DND-41 (cell line): ENCODE results near the gene ACAP2.

Experiments
- ATAC-seq: fragments of 200-7000 bp; cut with Tn5 transposase; 3 replicates; pipeline ENCODE4 v1.9.1; 2021; ENCODE audit warnings: low read depth; ENCODE audit not compliant: insufficient read depth
- DNase-seq: peaks from one replicate; pipeline ENCODE4 v3.0.0-alpha.2; 2020
- H2AFZ ChIP-seq: 2 replicates; pipeline ENCODE4 v1.6.0; 2012; ENCODE audit warnings: low read depth, low read length
- H3K27ac ChIP-seq: 2 replicates; pipeline ENCODE4 v1.5.1; 2012; ENCODE audit warnings: low read length, inconsistent platforms
- H3K27me3 ChIP-seq: fragments of 200-600 bp; sonication (generic); 2 replicates; pipeline ENCODE4 v1.6.0; 2012; ENCODE audit warnings: low read length, mild to moderate bottlenecking, inconsistent platforms; ENCODE audit not compliant: insufficient read depth, poor library complexity
- H3K36me3 ChIP-seq: 2 replicates; pipeline ENCODE4 v1.5.1; 2012; ENCODE audit warnings: low read length, inconsistent platforms; ENCODE audit not compliant: insufficient read depth
- H3K4me1 ChIP-seq: 2 replicates; pipeline ENCODE4 v1.5.1; 2012; ENCODE audit warnings: mild to moderate bottlenecking, low read length; ENCODE audit not compliant: insufficient read depth
- H3K4me2 ChIP-seq: 2 replicates; pipeline ENCODE4 v1.6.0; 2012; ENCODE audit warnings: mild to moderate bottlenecking, moderate library complexity, low read length, inconsistent platforms; ENCODE audit not compliant: insufficient read depth
- H3K4me3 ChIP-seq, 2 experiments: fragments of 200-600 bp in 1 of 2; shearing (Covaris generic) in 1 of 2; 2 replicates each; pipeline ENCODE4 v1.5.1; 2012 to 2016; ENCODE audit warnings: inconsistent platforms in 2 of 2, low read length in 2 of 2, mild to moderate bottlenecking in 2 of 2, low read depth in 1 of 2, moderate library complexity in 1 of 2
- H3K79me2 ChIP-seq: 2 replicates; pipeline ENCODE4 v1.6.0; 2012; ENCODE audit warnings: low read length, inconsistent platforms; ENCODE audit not compliant: insufficient read depth
- H3K9ac ChIP-seq: 2 replicates; pipeline ENCODE4 v1.6.0; 2012; ENCODE audit warnings: low read depth, mild to moderate bottlenecking, inconsistent platforms, low read length, moderate library complexity
- H3K9me3 ChIP-seq: 2 replicates; pipeline ENCODE4 v1.5.1; 2012; ENCODE audit warnings: low read length, moderate library complexity, mild to moderate bottlenecking, inconsistent platforms; ENCODE audit not compliant: insufficient read depth, severe bottlenecking
- H4K20me1 ChIP-seq: 2 replicates; pipeline ENCODE4 v1.6.0; 2012; ENCODE audit warnings: low read length; ENCODE audit not compliant: insufficient read depth
- CTCF ChIP-seq: IDR thresholded peaks from 2 replicates; pipeline ENCODE4 v1.5.1; 2012; ENCODE audit warnings: borderline replicate concordance, low read length, moderate library complexity, mild to moderate bottlenecking; ENCODE audit not compliant: poor library complexity, severe bottlenecking; ENCODE audit errors: extremely low read depth
- EZH2 ChIP-seq: IDR thresholded peaks from 3 replicates; pipeline ENCODE4 v1.6.1; 2012; ENCODE audit warnings: borderline replicate concordance, low read depth, mild to moderate bottlenecking, moderate library complexity, low read length, inconsistent platforms; ENCODE audit not compliant: severe bottlenecking

Gene ACAP2

DNA sequence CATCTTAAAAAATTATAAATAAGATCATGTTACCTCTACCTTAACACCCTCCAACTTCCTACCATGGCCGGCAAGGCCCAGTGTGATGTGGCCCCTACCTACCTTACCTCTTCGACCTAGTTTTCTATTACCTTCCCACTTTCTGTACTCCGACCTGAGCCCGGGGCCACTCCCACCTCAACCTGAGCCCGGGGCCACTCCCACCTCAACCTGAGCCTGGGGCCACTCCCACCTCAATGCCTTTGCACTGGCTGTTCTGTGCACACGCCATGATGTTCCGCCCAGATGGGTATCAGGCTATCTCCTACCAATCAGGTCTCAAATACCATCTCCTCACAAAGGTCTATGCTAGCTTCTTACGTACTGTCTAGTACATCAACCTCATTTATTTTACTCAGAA is 105.1 kb downstream of the ACAP2 start:
- DNase-seq (no peak), ATAC-seq (no peak)
- no peaks in the 10 kb centered on the region for H4K20me1 ChIP-seq
- H3K4me3 ChIP-seq: no peak overlapping the region
- H2AFZ ChIP-seq: no peak overlapping the region
- H3K79me2 ChIP-seq: no peaks in the 10 kb centered on the region
- no peak overlapping the region for H3K27ac ChIP-seq
- H3K27me3 ChIP-seq: no peaks in the 10 kb centered on the region
- no peak overlapping the region for H3K9ac ChIP-seq
- no peak for TF ChIP-seq EZH2
- TF ChIP-seq CTCF: no peak
- H3K4me2 ChIP-seq: no peak overlapping the region
- peaks cover 27% of the 10 kb centered on the region; the same call in 1 of the 2 replicates for H3K36me3 ChIP-seq
- H3K4me1 ChIP-seq: no peaks in the 10 kb centered on the region
- no peaks in the 10 kb centered on the region for H3K9me3 ChIP-seq

DNA sequence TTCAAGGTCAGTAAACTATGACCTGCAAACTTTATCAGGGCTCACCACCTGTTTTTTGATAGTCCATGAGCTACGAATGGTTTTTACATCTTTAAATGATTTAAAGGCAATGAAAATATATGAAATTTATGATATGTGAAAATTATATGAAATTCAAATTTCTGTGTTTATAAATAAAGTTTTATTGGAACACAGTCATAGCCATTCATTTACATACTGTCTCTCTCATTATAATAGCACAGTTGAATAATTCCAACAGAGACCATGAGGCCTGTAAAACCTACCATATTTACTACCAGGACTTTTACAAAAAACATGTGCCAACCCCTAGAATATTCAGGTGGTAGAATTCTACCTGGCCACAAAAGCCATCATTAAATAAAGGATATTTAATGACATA is 107.9 kb downstream of the ACAP2 start:
- Histone ChIP-seq H3K4me1 (no peaks in the 10 kb centered on the region), H3K4me2 (no peak overlapping the region), H3K79me2 (no peaks in the 10 kb centered on the region), H3K36me3 (peaks cover 37% of the 10 kb centered on the region), H2AFZ (no peak overlapping the region), H3K9me3 (no peaks in the 10 kb centered on the region), H3K4me3 (no peak overlapping the region), H4K20me1 (no peaks in the 10 kb centered on the region), H3K9ac (no peak overlapping the region), H3K27me3 (no peaks in the 10 kb centered on the region), H3K27ac (no peak overlapping the region)
- DNase-seq: no peak
- no peak for TF ChIP-seq EZH2
- TF ChIP-seq CTCF: no peak
- no peak for ATAC-seq

- H3K79me2 ChIP-seq: no peaks in the 10 kb centered on the region
- H3K36me3 ChIP-seq: peaks cover 39% of the 10 kb centered on the region
- H3K4me2 ChIP-seq: no peak overlapping the region
- H3K9me3 ChIP-seq: peaks cover 20% of the 10 kb centered on the region
- H2AFZ ChIP-seq: no peak overlapping the region
- no peak overlapping the region for H3K9ac ChIP-seq
- H3K27ac ChIP-seq: no peak overlapping the region
- no peak for ATAC-seq
- H3K27me3 ChIP-seq: no peaks in the 10 kb centered on the region
- TF ChIP-seq CTCF (no peak), EZH2 (no peak)
- peak; percentile 13 for DNase-seq
- H3K4me3 ChIP-seq: no peak overlapping the region
- H4K20me1 ChIP-seq: no peaks in the 10 kb centered on the region
- no peaks in the 10 kb centered on the region for H3K4me1 ChIP-seq
Measured at GRCh38 chr3:195319060-195319459, 123.8 kb downstream of the ACAP2 start.

- H3K9ac ChIP-seq: no peak overlapping the region
- no peak overlapping the region for H2AFZ ChIP-seq
- H3K36me3 ChIP-seq: peaks cover 4% of the 10 kb centered on the region; the same call in 1 of the 2 replicates
- no peak overlapping the region for H3K4me2 ChIP-seq
- H3K27ac ChIP-seq: no peak overlapping the region
- no peak for ATAC-seq
- H3K9me3 ChIP-seq: no peaks in the 10 kb centered on the region
- TF ChIP-seq CTCF (no peak), EZH2 (no peak)
- no peaks in the 10 kb centered on the region for H3K79me2 ChIP-seq
- no peaks in the 10 kb centered on the region for H3K4me1 ChIP-seq
- H3K27me3 ChIP-seq: no peaks in the 10 kb centered on the region
- DNase-seq: no peak
- no peaks in the 10 kb centered on the region for H4K20me1 ChIP-seq
- no peak overlapping the region for H3K4me3 ChIP-seq
Measured at GRCh38 chr3:195312714-195313113, 130.1 kb downstream of the ACAP2 start.
